ENCODE results near the gene F11R.
A peak's percentile ranks its signal among the peaks of the same experiment; 100 is the strongest.
"Not testable (repeated sequence)": the region's sequence is repeated elsewhere in the genome, so short reads cannot be mapped to it uniquely, and the experiment has no call there.

Gene F11R

DNA sequence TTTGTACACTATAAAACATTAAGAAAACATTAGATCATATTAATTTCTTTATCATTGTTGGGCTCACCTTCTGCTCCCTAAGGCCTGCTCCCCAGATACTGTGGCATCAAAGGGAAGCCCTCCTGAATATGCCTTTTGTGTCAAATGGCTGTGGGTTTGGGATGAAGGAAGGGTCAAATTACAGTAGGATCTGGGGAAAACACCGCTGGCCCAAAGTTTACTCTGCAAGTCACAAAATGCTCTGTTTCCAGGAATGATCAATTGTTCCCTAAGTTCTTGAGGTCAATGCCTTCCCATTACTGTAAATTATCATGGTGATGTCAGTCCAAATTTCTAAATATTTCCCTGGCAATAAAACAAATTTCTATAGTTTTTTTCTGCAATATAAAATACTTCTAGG, 59.5 kb downstream of the F11R start:
- no peak for DNase-seq

DNA sequence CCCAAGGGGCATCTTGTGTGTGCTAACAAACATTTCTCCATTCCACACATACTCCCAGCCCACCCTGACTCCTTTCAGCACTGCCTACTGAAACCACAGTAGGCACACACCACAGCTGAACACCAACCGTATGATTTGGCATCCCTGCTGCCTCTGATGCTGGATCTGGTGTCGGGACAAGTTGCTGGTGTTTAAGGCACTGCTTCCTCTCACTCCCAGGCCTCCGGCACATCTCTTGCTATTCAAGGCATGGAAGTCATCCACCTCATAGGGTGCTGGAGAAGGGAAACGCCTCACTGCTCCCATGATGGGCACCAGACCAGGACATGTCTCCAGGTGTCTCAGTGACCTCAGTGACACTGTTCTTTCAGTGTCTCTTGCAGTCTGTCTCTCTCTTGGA, 64.0 kb downstream of the F11R start:
- no peak for DNase-seq

DNA sequence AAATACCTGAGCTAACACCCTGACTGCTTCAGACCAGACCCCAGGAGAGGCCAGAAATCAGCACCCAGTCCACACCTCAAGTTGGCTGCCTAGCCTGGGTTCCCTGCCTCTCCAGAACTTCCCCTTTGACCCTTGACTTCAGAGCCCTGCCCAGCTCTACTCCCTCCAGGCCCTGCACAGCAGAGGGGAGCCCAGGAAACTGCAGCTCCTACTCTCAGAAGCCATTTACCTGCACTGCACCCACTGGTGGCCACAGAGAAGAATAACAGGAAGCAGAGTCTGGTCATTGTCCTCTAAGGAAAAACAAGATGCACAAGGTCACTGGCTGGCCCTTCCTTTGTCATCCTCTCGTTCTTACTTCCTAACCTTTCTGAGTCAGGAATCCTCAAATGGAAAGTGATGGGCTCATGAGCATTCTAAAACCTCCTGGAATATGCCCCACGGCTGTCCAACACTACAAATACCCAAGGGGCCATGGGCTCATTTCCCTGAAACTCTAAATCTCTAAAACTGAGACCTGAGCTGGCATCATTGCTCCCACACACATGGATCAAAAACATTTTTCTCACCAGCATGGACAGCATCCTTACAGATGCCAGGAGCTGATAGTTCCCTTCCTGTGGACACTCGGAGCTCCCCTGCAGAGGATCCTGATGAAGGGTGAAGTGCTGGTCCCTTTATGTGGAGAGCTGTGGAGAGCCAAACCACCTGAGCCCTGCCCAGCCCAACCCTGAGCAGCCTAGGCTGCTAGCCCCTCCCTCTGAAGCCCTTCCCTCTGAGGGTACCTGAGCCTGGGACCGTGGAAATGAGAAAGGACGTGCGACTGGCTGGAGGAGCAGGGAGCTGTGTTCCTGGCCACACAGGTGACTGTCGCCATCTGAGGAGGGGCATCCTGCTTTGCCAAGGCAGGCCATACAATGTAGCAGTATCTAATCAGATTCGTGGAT, 66.5 kb downstream of the F11R start, which contains the start of gene ITLN2:
Gene ITLN2, minus strand, starts transcription at position 652 of the 947 bp plus-strand sequence. Its CDS starts 68 bp downstream, at position 584.
- DNase-seq = peak; percentile 15

DNA sequence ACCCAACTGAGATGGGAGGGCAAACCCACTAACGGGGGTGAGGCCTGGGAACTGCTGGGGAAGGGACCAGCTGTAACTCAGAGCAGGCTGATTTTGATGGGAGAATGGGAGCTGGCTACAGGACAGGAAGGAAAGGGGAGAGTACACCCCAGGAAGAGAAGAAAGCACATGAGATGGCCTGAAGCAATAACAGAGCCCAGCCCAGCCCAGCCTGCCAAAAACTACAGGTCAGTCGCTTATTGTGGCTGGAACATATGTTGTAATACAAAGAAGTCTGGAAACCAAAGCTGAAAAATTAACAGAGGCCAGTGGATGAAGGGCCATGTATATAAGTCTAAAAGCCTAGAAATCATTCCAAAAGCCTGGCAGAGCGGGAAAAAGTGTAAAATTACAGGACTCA, 67.9 kb downstream of the F11R start:
- DNase-seq = no peak

DNA sequence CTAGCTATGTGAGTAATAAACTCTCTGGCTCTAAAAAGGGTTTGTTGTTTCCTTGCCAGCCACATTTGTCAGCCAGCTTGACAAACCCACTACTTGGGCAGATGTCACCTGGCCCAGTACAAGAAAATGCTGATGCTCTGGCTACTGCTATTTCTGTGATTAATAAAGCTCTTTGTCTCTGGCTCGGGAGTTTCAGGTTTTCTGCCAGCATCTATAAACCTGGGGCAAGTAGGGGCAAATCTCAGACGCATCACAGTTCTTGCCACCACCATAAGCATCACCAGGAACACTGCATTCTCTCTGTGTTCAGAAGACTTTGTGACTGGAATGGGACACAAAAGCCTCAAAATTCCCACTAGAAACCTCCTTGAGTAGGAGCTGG, 68.8 kb downstream of the F11R start:
- DNase-seq = no peak

DNA sequence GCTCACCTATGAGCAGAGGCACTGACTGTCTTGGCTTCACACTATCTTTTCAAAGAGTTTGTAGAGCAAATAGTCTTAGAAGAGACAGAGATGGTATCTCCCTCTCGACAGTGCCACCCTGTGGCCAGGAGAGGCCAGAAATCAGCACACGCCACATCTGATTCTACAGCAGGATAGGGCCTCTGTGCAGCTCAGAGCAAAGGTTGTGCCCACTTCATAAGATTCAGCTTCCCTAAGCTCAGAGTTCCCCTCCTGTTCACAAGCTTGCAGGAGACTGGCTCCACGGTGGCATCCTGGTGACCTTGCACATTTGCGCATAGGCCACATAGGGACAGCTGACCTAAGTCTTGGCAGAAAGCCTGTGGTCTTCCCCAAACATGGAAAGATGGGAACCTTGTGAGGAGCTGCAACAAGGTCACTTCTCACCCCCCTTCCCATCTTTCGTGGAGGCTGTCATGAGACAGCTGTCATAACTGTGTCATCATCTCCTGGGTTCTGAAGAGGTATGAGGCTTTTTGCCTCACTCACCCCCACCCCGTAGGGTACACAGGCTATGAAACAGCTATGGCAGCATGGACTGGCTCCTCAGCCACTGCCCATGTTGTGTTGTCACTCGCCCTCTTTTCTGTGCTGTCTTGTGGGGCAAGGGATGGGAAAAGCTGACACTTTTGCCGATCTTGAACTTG, 69.4 kb downstream of the F11R start:
- peak; percentile 57 for DNase-seq

DNA sequence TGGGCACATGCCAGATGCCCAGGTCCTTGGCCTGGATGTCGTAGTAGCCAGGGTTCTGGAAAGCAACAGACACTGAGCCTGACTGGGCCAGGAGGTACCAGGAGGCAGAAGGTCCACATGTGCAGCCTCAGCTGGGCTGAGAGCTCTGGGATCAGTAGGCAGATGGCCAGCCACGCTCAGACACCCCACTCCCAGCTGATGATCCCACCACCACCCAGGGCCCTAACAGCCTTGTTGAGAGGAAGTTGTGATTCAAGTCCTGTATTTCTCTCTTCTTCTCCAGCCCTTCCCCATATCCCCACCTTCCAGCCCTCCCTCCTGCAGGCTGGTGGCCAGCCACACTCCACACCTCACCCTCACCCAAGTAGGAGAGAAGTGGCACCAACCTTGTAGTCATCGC, 70.3 kb downstream of the F11R start:
- no peak for DNase-seq

DNA sequence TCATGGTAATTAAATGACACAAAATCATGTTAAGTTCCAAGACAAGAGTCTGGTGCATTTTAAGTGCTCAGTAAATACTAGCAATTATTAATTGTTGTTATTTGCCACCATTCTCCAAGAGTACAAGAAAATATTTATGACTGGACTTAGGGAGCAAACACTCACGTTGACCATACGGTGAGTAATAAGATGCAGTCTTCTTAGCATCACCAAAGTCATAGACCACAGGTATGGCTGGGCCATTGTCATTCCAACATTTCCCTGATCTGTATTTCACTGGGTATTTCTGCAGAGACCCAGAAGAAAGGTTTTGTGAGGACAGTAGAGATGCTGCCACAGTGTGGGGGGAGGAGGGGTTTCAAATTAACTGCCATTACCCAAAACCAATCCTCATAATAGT, 71.1 kb downstream of the F11R start:
- no peak for DNase-seq

DNA sequence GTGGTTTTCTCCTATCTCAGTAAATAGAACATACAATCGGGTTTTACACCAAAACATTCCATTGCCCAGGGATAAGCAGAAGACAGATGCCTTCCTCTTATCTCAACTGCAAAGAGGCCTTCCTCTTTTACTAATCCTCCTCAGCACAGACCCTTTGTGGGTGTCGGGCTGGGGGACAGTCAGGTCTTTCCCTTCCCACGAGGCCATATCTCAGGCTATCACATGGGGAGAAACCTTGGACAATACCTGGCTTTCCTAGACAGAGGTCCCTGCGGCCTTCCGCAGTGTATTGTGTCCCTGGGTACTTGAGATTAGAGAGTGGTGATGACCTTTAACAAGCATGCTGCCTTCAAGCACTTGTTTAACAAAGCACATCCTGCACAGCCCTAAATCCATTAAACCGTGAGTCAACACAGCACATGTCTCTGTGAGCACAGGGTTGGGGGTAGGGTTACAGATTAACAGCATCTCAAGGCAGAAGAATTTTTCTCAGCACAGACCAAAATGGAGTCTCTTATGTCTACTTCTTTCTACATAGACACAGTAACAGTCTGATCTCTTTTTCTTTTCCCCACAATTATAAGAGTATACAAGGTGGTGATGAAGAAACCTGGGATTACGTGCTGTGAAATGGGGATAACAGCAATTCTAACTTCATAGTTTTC, 71.6 kb downstream of the F11R start:
- DNase-seq = not testable (repeated sequence)

DNA sequence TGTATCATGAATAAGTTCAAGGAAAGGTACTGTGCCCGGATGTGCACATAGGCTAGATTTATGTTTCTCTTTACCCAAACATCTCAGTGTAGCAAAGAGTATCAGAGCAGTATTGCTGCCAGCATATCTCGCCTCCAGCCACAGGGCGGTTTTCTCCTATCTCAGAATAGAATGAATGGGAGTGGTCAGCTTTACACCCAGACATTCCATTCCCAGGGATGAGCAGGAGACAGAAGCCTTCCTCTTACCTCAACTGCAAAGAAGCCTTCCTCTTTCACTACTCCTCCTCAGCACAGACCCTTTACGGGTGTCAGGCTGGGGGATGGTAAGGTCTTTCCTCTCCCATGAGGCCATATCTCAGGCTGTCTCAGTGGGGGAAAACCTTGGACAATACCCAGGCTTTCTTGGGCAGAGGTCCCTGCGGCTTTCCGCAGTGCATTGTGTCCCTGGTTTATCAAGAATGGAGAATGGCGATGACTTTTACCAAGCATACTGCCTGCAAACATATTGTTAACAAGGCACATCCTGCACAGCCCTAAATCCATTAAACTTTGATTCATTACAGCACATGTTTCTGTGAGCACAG, 73.7 kb downstream of the F11R start:
- not testable (repeated sequence) for DNase-seq

DNA sequence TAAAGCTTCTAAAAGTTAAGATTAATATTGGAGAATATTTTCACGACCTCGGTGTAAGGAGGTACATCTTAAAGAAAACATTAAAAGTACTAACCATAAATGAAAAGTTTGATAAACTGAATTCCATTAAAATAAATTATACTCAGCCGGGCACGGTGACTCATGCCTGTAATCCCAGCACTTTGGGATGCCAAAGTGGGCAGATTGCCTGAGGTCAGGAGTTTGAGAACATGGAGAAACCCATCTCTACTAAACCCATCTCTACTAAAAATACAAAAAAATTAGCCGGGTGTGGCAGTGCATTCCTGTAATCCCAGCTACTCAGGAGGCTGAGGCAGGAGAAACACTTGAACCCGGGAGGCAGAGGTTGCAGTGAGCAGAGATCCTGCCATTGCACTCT, 75.1 kb downstream of the F11R start:
- DNase-seq = not testable (repeated sequence)
